HepG2 (cell line): ENCODE results near the gene IP6K3. TPM values are rescaled to one million over a fixed set of nuclear protein-coding genes. Genes with fewer than 3 reads are reported as not detected.

Source experiments
- ATF7 ChIP-seq, 2 experiments: fragments of 450-650 bp in 1 of 2; sonication (generic) in 1 of 2; formaldehyde crosslinking in 1 of 2; IDR thresholded peaks; 2 replicates each; pipeline versions ENCODE4 v1.4.0 to v1.6.1; 2016 to 2020; ENCODE audit warnings: antibody characterized with exemption in 1 of 2, mild to moderate bottlenecking in 1 of 2, missing genetic modification reagents in 1 of 2
- ATRX ChIP-seq: sonication (generic); formaldehyde crosslinking; IDR thresholded peaks from 2 replicates; pipeline ENCODE4 v1.4.0; 2020; ENCODE audit warnings: missing genetic modification reagents, borderline replicate concordance
- HOXA3 ChIP-seq: sonication (generic); formaldehyde crosslinking; IDR thresholded peaks from 2 replicates; pipeline ENCODE4 v1.5.0; 2020; ENCODE audit warnings: missing genetic modification reagents
- HOXD1 ChIP-seq: sonication (generic); formaldehyde crosslinking; IDR thresholded peaks from 2 replicates; pipeline ENCODE4 v1.5.0; 2020; ENCODE audit warnings: missing genetic modification reagents
- MEIS2 ChIP-seq: sonication (generic); formaldehyde crosslinking; IDR thresholded peaks from 2 replicates; pipeline ENCODE4 v1.9.0; 2021; ENCODE audit warnings: mild to moderate bottlenecking, missing genetic modification reagents
- PATZ1 ChIP-seq: sonication (generic); formaldehyde crosslinking; IDR thresholded peaks from 2 replicates; pipeline ENCODE4 v1.4.0; 2020; ENCODE audit warnings: missing genetic modification reagents
- PAXIP1 ChIP-seq: sonication (generic); formaldehyde crosslinking; conservative IDR thresholded peaks from 2 replicates; pipeline ENCODE4 v1.4.0; 2020; ENCODE audit warnings: mild to moderate bottlenecking, missing genetic modification reagents, moderate library complexity
- POLR2A ChIP-seq, 2 experiments: IDR thresholded peaks; 2 replicates each; pipeline ENCODE4 v1.6.1; 2011; ENCODE audit warnings: low read depth in 2 of 2, low read length in 2 of 2, mild to moderate bottlenecking in 1 of 2, moderate library complexity in 1 of 2; ENCODE audit not compliant: insufficient read depth in 1 of 2
- POLR2G ChIP-seq: fragments of 200-400 bp; formaldehyde crosslinking; IDR thresholded peaks from 2 replicates; pipeline ENCODE4 v1.6.1; 2018; ENCODE audit warnings: mild to moderate bottlenecking, low read depth, low read length, moderate library complexity
- RAD21 ChIP-seq: fragments of 450-650 bp; formaldehyde crosslinking; IDR thresholded peaks from 2 replicates; pipeline ENCODE4 v1.5.0; 2020; ENCODE audit warnings: mild to moderate bottlenecking
- RBFOX2 ChIP-seq: fragments of 200-400 bp; formaldehyde crosslinking; IDR thresholded peaks from 2 replicates; pipeline ENCODE4 v1.6.1; 2017; ENCODE audit warnings: low read depth, mild to moderate bottlenecking, low read length
- STAG1 ChIP-seq: sonication (generic); formaldehyde crosslinking; IDR thresholded peaks from 2 replicates; pipeline ENCODE4 v1.4.0; 2020; ENCODE audit warnings: missing genetic modification reagents
- YY1 ChIP-seq: IDR thresholded peaks from 2 replicates; pipeline ENCODE4 v1.6.1; 2011; ENCODE audit warnings: low read length, low read depth, moderate library complexity, mild to moderate bottlenecking; ENCODE audit not compliant: insufficient read depth, insufficient replicate concordance
- ZBTB38 ChIP-seq: sonication (generic); formaldehyde crosslinking; IDR thresholded peaks from 2 replicates; pipeline ENCODE4 v1.5.1; 2020; ENCODE audit warnings: mild to moderate bottlenecking, missing genetic modification reagents
- ZFP91 ChIP-seq: sonication (generic); formaldehyde crosslinking; IDR thresholded peaks from 2 replicates; pipeline ENCODE4 v1.9.0; 2022; ENCODE audit warnings: missing genetic modification reagents, mild to moderate bottlenecking, borderline replicate concordance
- polyA plus RNA-seq, 8 experiments: library from polyadenylated mRNA; depleted of rRNA in 3 of 8; stranded (reverse) in 7 of 8; unstranded in 1 of 8; fragments of >200 nt; fragmentation: Illumina TruSeq in 4 of 8; extraction: Trizol in 4 of 8; gene quantifications; 2 replicates each; pipeline versions ENCODE4 v1.2.1 to v1.2.3, GENCODE V29; 2011 to 2016; ENCODE audit warnings: low read depth in 4 of 8, missing spikeins in 1 of 8, mixed read lengths in 1 of 8; ENCODE audit not compliant: insufficient read depth in 1 of 8
- total RNA-seq, 5 experiments: library from RNA; depleted of rRNA; stranded (reverse); fragments of >200 nt; fragmentation: Illumina TruSeq; extraction: Trizol; gene quantifications; 2 replicates each; pipeline ENCODE4 v1.2.3, GENCODE V29; 2016; ENCODE audit warnings: low read depth in 1 of 5
- TF ChIP-seq, protein P1 (sequence below): sonication (generic); formaldehyde crosslinking; IDR thresholded peaks from 2 replicates; pipeline ENCODE4 v1.5.1; 2020; ENCODE audit warnings: mild to moderate bottlenecking, missing genetic modification reagents, moderate library complexity

Gene IP6K3
- total and polyA plus RNA-seq, 2 of the 13 experiments (the other 11 are each of a cell fraction or from before 2014, with no cell fraction given): 0.11 to 0.18 TPM

GRCh38 chr6:33771146-33772081, 24.7 kb upstream of the IP6K3 start (continued):
- TF ChIP-seq ZFP91 (peak; percentile 38; the same call in 1 of the 2 replicates), HOXA3 (peak; percentile 72), YY1 (peak; percentile 48), ATF7 (IDR thresholded peaks at IDR 0.05) (no peak), ATF7 (CRISPR knock-in tag; IDR thresholded peaks at IDR 0.05) (no peak), RBFOX2 (peak; percentile 71), ATRX (CRISPR knock-in tag) (no peak), STAG1 (CRISPR knock-in tag) (peak; percentile 71), POLR2A (IDR thresholded peaks at IDR 0.05; ENCODE audit: insufficient read depth in 1 of 2, low read depth in 2 of 2, low read length in 2 of 2) (0 out of 4 replicates have a peak, but pooled peaks of 1 of the 2 experiments have one; percentile 34), PAXIP1 (CRISPR knock-in tag) (no peak), HOXD1 (no peak), RAD21 (peak; percentile 88), POLR2G (peak; percentile 1; the same call in 1 of the 2 replicates), PATZ1 (CRISPR knock-in tag) (peak; percentile 29; the same call in 1 of the 2 replicates), MEIS2 (CRISPR knock-in tag) (no peak), ZBTB38 (0 out of 2 replicates have a peak, but pooled peaks have one; percentile 14)
- TF ChIP-seq, protein P1, sequence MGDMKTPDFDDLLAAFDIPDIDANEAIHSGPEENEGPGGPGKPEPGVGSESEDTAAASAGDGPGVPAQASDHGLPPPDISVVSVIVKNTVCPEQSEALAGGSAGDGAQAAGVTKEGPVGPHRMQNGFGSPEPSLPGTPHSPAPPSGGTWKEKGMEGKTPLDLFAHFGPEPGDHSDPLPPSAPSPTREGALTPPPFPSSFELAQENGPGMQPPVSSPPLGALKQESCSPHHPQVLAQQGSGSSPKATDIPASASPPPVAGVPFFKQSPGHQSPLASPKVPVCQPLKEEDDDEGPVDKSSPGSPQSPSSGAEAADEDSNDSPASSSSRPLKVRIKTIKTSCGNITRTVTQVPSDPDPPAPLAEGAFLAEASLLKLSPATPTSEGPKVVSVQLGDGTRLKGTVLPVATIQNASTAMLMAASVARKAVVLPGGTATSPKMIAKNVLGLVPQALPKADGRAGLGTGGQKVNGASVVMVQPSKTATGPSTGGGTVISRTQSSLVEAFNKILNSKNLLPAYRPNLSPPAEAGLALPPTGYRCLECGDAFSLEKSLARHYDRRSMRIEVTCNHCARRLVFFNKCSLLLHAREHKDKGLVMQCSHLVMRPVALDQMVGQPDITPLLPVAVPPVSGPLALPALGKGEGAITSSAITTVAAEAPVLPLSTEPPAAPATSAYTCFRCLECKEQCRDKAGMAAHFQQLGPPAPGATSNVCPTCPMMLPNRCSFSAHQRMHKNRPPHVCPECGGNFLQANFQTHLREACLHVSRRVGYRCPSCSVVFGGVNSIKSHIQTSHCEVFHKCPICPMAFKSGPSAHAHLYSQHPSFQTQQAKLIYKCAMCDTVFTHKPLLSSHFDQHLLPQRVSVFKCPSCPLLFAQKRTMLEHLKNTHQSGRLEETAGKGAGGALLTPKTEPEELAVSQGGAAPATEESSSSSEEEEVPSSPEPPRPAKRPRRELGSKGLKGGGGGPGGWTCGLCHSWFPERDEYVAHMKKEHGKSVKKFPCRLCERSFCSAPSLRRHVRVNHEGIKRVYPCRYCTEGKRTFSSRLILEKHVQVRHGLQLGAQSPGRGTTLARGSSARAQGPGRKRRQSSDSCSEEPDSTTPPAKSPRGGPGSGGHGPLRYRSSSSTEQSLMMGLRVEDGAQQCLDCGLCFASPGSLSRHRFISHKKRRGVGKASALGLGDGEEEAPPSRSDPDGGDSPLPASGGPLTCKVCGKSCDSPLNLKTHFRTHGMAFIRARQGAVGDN (CRISPR knock-in tag): peak; percentile 52; the same call in 1 of the 2 replicates
